Activated CD4-positive, CD25-positive, alpha-beta regulatory T cell treated with anti-CD3 and anti-CD28 coated beads, Interleukin-2, amount 50 U/mL, for 24 hours (primary cell): ENCODE measurements around the gene ZDHHC1.
A peak's percentile ranks its signal among the peaks of the same experiment; 100 is the strongest.

ENCODE experiments used
- ATAC-seq, 2 donors: fragments of 150-1000 bp; cut with Tn5 transposase; one replicate each; pipeline ENCODE4 v1.10.0; 2021; ENCODE audit warnings: mild to moderate bottlenecking in 1 of 2, moderate library complexity in 1 of 2

ZDHHC1 gene

DNA sequence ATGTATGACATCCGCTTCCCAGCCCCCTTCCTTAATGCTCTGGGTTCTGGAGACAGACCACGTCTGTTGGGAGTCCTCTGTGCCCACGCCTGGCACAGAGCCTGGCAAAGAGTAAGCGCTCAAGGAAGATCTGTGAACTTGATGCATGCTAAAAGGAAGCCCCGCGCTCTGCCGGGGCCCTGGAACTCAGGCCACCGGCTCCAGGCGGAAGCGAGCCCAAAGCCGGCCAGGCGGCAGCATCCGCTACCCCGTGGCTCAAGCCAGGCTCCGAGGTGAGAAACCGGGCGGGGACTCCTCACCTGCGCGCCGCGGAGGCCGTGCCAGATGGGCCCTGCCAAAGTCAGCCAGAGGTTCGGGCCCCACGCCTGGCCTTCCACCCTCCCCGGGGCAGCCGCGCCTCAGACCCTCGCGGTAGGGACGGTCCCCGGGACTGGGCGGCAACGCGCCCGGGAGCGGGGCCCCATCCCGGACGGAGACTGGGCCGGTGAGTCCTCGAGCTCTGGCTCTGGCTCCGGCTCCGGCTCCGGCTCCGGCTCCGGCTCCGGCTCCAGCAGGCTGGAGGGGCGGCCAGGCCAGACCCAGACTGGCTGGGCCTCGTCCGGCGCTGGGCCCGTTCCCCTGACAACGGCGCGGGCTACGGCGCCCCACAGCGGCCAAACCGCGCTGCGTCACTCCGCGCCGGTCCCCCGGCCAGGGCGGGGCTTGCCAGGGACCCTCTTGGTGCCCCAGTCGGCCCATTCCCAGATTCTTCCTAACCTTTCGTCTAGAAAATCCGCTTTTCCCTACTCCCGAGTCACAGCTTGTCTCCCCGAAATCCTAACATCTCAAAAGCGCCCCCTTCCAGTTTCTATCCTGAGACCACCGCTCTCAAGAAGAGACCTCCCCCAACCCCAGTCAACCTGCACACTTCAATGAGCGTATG lies at the start of gene ZDHHC1:
Gene ZDHHC1 (minus strand): TSS at position 606 of the 922 bp plus-strand sequence. CDS start 8,702 bp downstream, outside the sequence.
- peak; percentile 72 to 74 for ATAC-seq

GRCh38 chr16:67464565-67464964 lies 48.3 kb upstream of the ZDHHC1 start:
- ATAC-seq, result no peak

- no peak for ATAC-seq
Observed at GRCh38 chr16:67463691-67464090, 47.4 kb upstream of the ZDHHC1 start.

- no peak for ATAC-seq
Observed at GRCh38 chr16:67463059-67463458, 46.8 kb upstream of the ZDHHC1 start.

DNA sequence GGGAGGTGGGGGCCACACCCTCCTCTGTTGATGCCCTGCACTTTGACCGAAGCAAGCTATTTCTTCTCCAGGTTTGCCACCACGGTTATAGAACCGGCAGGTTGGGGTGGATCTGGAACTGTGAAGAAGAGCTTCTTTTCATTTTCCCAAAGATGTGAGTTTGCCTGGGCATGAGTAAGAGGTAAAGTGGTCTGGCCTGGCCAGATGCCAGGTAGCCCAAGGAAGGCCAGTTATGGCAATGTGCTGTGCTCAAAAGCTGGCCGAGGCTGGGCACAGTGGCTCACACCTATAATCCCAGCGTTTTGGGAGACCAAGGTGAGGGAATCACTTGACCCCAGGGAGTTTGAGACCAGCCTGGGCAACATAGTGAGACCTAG lies 46.0 kb upstream of the ZDHHC1 start:
- no peak for ATAC-seq

DNA sequence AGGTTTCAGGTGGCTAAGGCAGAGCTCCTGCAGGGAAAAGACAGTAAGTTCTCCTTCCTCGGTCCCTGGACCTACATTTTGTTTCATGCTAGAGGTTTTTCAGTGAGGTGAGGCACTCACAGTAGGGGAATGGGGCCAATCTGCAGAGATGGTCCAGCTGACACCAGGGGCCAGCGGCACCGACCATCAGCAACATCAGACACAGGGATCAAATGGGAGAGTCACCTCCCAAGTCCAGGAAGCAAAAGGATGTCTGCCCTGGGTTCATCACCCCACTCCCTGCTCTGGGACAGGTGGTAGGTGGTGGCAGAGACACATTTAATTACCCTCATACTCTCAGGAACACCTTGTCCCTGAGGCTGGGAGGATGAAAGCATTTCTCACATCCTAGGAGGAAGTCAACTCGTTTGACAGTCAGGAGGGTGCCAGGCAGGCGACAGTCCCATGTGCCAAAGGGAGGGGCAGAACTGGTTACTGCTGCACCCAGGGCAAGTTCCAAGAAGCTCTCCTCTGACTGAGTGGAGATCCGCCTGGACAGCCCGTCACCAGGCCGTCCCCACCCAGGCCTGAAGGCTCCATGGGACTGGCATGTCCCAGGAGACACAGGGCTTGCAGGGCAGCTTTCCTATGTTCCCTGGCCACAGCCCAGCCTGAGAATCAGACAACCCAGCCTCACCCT lies 45.5 kb upstream of the ZDHHC1 start:
- ATAC-seq, result no peak

DNA sequence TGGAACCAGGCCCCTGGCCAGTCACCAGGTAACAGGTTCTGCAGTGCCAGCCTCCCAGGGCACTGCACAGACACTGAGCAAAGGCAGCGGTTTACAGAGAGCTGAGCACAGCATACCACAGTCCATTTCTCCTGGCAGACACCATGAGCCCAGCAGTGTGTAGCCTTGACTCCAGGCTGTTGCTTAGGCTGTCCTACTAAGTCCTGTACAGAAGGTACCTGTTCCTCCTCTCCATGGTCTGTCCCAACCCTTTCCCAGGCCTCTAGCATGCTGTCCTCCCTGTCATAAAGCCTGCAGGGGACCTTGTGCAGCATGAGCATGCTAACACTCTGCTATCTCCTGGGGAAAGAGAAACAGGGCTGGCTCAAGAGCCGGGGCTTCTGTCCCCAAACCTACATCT lies 44.7 kb upstream of the ZDHHC1 start:
- no peak for ATAC-seq

DNA sequence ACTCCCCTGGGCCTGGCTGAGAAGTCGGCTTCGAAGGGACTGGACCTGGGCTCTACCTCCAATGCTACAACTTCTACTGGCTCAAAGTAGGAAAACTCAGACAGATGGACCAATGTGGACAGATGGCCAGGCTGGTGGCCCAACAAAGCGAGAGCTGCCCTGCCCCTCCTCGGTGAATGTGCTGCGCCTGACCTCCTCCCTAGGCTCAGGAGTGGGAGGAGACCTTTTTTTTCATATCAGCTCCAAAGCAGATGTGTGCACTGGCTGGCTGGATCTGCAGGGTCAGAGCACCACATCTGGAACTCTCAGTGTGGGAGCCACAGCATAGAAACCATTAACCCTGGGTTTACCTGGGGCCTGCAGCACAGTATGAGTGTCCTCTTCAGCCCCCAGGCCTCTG lies 43.9 kb upstream of the ZDHHC1 start:
- ATAC-seq, result no peak

GRCh38 chr16:67459861-67460150 lies 43.5 kb upstream of the ZDHHC1 start:
- no peak for ATAC-seq

DNA sequence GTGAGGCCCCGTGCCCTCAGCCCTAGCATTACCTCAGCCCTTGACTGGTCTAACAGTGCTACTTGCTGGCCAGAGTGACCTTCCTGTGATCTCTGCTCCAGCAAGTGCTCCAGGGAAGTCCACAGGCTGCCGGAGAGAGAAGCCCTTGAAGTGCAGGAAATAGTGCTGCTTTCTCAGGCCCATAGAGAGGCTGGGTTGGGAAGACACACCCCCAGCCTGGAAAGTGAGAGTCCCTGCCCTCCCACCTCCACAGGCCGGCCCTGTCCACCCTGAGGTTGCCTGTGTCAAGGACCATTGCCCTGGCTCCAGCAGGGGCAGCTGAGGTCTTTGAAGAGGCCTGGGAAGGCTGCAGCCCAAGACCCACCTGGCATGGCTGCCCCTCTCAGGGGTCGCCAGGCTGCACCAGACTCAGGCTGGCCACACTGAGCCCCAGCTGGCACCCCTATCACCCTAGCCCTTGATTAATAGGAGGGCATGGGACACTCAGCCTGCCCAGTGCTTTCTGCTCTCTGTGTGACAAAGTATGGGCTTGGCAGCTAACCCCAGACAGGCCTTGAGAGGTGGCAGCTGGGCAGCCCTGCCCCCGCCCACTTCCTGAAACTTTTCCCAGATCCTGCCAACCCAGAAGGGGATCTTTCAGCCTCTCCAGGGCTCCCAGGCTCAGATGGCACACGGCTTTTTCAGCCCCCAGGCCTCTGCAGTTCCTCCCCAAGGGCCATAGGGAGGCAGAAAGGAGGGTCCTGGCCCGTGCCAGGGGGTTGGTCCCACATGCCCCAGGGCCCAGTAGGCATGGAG lies 43.0 kb upstream of the ZDHHC1 start:
- no peak for ATAC-seq

DNA sequence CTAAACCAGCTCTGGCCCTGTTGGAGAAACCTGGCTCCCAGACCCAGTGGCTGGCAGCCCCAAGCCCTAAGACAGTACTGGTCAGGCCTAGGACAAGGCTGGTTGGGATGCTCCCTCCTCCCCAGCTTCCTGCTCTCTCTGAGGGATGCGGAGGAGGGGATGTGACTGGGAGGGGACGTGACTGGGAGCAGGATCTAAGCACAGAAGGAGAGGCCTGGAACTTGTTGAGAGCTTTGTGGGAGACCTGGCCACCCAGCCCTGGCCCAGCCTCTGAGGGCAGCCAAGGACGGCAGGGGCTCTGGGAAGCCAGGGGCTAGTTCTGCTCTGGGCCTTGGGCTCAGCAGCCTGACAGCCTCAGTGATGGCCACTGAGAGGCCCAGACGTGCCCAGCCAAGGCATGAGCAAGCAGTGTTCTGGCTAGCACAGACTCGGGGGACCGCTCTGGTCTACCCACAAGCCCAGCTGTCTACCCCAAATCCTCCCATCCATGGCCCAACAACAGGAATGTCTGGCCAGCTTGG lies 41.9 kb upstream of the ZDHHC1 start:
- ATAC-seq, result no peak

DNA sequence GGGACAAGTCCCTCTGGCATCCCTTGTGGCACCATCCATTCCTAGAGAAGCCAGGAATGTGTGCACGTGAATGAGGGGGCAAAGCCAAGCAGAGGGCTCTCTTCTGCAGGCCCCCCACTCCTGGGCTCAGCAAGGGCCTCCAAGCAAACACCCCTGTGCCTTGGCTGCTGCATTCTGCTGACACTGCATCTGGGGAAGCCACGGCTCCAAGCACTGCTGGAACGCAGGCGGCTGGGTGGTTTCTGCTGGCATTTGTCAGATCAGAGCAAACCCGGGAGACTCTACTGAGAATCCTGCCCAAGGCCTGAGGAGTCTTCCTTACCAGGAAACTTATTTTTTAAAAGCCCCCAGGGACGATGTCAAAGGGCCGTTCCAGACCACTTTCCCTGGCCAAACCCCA lies 41.3 kb upstream of the ZDHHC1 start:
- no peak for ATAC-seq

GRCh38 chr16:67456391-67457081 lies 40.3 kb upstream of the ZDHHC1 start:
- no peak for ATAC-seq

DNA sequence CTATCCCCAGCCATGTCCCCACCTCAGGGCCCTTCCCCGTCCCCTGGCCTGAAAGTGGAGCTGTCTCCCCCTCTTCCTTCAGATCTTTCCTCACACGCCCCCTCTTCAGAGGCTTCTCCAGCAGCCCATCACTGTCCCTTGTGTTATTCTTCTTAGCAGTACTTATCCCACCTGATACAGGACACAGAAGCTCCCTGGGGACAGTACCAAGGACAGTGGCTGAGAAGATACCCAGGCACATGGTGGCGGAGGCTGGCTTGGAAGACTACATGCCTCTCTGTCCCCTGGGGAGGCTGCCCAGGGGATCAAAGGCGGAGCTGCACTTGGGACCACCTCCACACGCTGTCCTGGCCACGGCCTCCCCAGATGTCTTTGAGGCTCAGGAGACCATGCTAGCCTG lies 38.6 kb upstream of the ZDHHC1 start:
- no peak for ATAC-seq

GRCh38 chr16:67454104-67454503 lies 37.8 kb upstream of the ZDHHC1 start:
- ATAC-seq, result no peak

GRCh38 chr16:67451704-67452435 lies 35.6 kb upstream of the ZDHHC1 start:
- no peak for ATAC-seq

DNA sequence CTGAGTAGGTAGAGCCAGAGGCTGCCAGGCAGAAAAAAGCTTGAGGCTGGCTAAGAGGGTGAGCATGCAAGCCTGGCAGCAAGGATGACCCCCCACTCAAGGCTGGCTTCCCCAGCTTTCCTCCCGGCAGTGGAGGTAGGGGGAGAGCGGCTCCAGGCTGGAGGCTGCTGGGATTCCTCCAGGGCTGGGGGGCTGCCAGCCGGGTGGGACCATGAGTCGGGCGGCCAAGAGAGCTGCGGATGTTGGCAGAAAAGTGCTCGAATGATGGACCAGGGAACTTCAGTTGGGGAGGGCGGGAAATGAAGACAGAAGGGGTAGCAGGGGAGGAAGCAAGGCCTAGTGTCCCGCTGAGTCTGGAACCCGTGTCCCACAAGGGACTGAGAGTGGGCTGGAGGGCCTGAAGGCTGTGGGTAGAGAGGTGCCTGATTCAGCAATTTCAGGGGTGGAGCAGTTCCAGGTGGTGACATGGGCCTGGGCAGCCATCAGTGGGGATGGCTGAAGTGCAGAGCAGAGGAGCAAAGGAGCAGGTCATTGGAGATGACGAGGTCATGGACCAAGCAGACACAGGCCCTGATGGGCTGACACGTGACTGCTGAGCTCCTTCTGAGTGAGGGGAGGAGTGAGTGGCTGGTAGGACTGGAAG lies 34.9 kb upstream of the ZDHHC1 start:
- no peak for ATAC-seq

GRCh38 chr16:67449739-67450138 lies 33.5 kb upstream of the ZDHHC1 start:
- no peak for ATAC-seq

DNA sequence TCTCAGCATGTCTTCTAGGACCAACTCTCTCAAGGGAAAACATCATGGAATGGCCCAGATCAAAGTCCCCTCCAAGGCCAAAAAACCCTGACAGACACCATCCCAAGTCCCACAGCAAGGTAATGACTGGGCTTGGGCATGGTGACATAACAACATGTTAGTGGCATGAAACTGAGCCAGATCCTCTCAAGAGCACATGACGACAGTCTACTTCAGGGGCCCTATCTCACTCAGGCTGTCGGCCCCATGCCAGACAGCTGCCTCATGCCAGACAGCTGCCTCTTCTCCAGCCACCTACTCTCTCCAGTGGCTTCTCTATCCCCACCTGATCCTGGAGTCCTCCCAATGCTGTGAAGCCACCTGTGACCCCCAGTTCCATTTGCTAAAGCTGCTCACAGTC lies 33.1 kb upstream of the ZDHHC1 start:
- ATAC-seq, result no peak

GRCh38 chr16:67448580-67448979 lies 32.3 kb upstream of the ZDHHC1 start:
- ATAC-seq, result no peak

DNA sequence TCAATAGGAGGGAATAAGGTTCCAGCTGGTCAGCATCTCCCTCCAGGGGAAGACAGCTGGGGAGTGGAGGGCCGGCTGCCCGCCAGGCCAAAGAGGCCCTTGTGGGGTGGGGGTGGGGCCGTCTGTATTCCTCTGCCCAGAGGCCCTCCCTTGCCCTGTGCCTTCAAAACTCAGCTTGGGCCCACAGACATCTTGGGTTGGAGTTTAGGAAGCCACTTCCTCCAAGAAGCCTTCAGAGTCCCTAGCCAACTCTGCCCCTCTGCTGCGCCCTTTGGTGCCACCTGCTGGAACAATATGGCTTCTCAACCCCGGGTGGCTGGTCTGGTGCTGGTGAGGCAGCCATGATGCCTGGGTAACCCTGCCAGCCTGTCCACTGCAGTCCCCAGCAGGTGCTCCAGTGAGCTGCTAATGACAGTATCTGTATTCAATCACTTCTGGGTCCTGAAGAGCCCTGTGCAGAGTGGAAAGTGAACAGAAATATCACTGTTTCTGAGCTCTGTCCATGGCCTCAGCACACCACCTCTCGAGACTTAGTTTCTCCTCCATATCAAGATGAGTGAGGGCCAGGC lies 31.3 kb upstream of the ZDHHC1 start:
- peak; percentile 76 to 89 for ATAC-seq
